GM12878 (cell line): Measurements from ENCODE around the gene ZNF678. TPM values are rescaled to one million over a fixed set of nuclear protein-coding genes. Genes with fewer than 3 reads are reported as not detected.

Source experiments
- ATAC-seq: fragments of 200-7000 bp; cut with Tn5 transposase; 3 replicates; pipeline ENCODE4 v1.9.1; 2020; ENCODE audit warnings: mild to moderate bottlenecking, moderate library complexity
- BruUV-seq: library from RNA; stranded (reverse); fragments of 400-500 nt; replicated peaks from 2 replicates; lab custom pipeline; 2021; lab: Mats Ljungman, UMichigan
- CTCF ChIA-PET: fragments of 300-600 bp; sonication (Branson Sonifier 250); formaldehyde crosslinking; extraction: SDS; loops from one replicate; lab custom pipeline; 2021; ENCODE audit warnings: inconsistent platforms; lab: Yijun Ruan, JAX
- POLR2A ChIA-PET: fragments of 350-600 bp; formaldehyde crosslinking; extraction: SDS; loops from one replicate; lab custom pipeline; 2021; ENCODE audit warnings: inconsistent platforms; lab: Charles Lee
- RAD21 ChIA-PET: fragments of 300-600 bp; sonication (Branson Sonifier 250); formaldehyde crosslinking; loops from one replicate; lab custom pipeline; 2023; ENCODE audit warnings: antibody characterized with exemption; ENCODE audit not compliant: unreplicated experiment; lab: Charles Lee
- SMC1A ChIA-PET: fragments of 300-600 bp; sonication (Branson Sonifier 250); formaldehyde crosslinking; loops from one replicate; lab custom pipeline; 2023; ENCODE audit not compliant: unreplicated experiment, uncharacterized antibody; lab: Charles Lee
- DNase-seq: peaks from one replicate; pipeline ENCODE4 v3.0.0-alpha.2; 2011; ENCODE audit warnings: low read depth, low spot score
- FAIRE-seq: peaks from 3 replicates; lab custom pipeline; 2011; peaks lifted over from hg19 to GRCh38; lab: Jason Lieb, UNC
- H2AFZ ChIP-seq: 2 replicates; pipeline ENCODE4 v1.6.0; 2011; ENCODE audit warnings: low read depth, low read length, control low read depth; ENCODE audit not compliant: control insufficient read depth
- H3K27ac ChIP-seq: 2 replicates; pipeline ENCODE4 v1.5.1; 2011; ENCODE audit warnings: control low read depth; ENCODE audit not compliant: control insufficient read depth, insufficient read depth
- H3K27me3 ChIP-seq, 2 experiments: replicated peaks in 1 of 2; 2 replicates each; pipeline versions ENCODE4 v1.6.0 to v1.6.1; 2011; ENCODE audit warnings: low read length in 1 of 2; ENCODE audit not compliant: control insufficient read depth in 2 of 2, insufficient read depth in 2 of 2
- H3K36me3 ChIP-seq, 2 experiments: 2 replicates each; pipeline ENCODE4 v1.5.1; 2011; ENCODE audit warnings: low read length in 1 of 2; ENCODE audit not compliant: control insufficient read depth in 2 of 2, insufficient read depth in 2 of 2
- H3K4me1 ChIP-seq: 2 replicates; pipeline ENCODE4 v1.6.1; 2011; ENCODE audit warnings: mild to moderate bottlenecking, low read length, moderate library complexity, mixed read lengths; ENCODE audit not compliant: control insufficient read depth, insufficient read depth
- H3K4me2 ChIP-seq: 2 replicates; pipeline ENCODE4 v1.6.0; 2011; ENCODE audit warnings: control low read depth; ENCODE audit not compliant: control insufficient read depth, insufficient read depth
- H3K4me3 ChIP-seq: fragments of 200-600 bp; sonication (generic); 2 replicates; pipeline ENCODE4 v1.5.1; 2016
- H3K79me2 ChIP-seq: 2 replicates; pipeline ENCODE4 v1.6.0; 2011; ENCODE audit warnings: low read length; ENCODE audit not compliant: control insufficient read depth, insufficient read depth
- H3K9ac ChIP-seq: 2 replicates; pipeline ENCODE4 v1.8.0; 2011; ENCODE audit warnings: low read length, control low read depth, mixed read lengths; ENCODE audit not compliant: control insufficient read depth, insufficient read depth
- H3K9me3 ChIP-seq: replicated peaks from 3 replicates; pipeline ENCODE4 v1.5.1; 2011; ENCODE audit warnings: mild to moderate bottlenecking, low read length; ENCODE audit not compliant: control insufficient read depth, insufficient read depth
- H4K20me1 ChIP-seq: 2 replicates; pipeline ENCODE4 v1.6.0; 2011; ENCODE audit not compliant: control insufficient read depth, insufficient read depth
- CEBPZ ChIP-seq: fragments of 150-350 bp; IDR thresholded peaks from 2 replicates; pipeline ENCODE4 v1.6.1; 2016; ENCODE audit warnings: low read depth, low read length
- MTA3 ChIP-seq: IDR thresholded peaks from 2 replicates; pipeline ENCODE4 v1.6.1; 2012; ENCODE audit warnings: low read length, inconsistent platforms, borderline replicate concordance
- NFXL1 ChIP-seq: fragments of 450-650 bp; IDR thresholded peaks from 2 replicates; pipeline ENCODE4 v1.6.1; 2017; ENCODE audit warnings: antibody characterized with exemption, mild to moderate bottlenecking, borderline replicate concordance
- NR2F1 ChIP-seq: fragments of 450-650 bp; conservative IDR thresholded peaks from 2 replicates; pipeline ENCODE4 v1.6.1; 2017; ENCODE audit warnings: mild to moderate bottlenecking
- PRDM15 ChIP-seq: fragments of 450-650 bp; formaldehyde crosslinking; IDR thresholded peaks from 2 replicates; pipeline ENCODE4 v1.4.0; 2020; ENCODE audit warnings: mild to moderate bottlenecking, moderate library complexity
- RCOR1 ChIP-seq: conservative IDR thresholded peaks from 2 replicates; pipeline ENCODE4 v1.6.1; 2012; ENCODE audit warnings: low read depth, low read length, improper control_type of control experiment
- REST ChIP-seq: IDR thresholded peaks from 2 replicates; pipeline ENCODE4 v1.6.1; 2012; ENCODE audit warnings: mild to moderate bottlenecking, low read depth, low read length
- RUNX3 ChIP-seq: IDR thresholded peaks from 2 replicates; pipeline ENCODE4 v1.6.1; 2012; ENCODE audit warnings: low read length, inconsistent platforms
- SMAD1 ChIP-seq: fragments of 450-650 bp; IDR thresholded peaks from 2 replicates; pipeline ENCODE4 v1.6.1; 2018; ENCODE audit warnings: mild to moderate bottlenecking, low read depth; ENCODE audit not compliant: partially characterized antibody
- SMAD5 ChIP-seq: IDR thresholded peaks from 2 replicates; pipeline ENCODE4 v1.6.1; 2016; ENCODE audit warnings: antibody characterized with exemption, low read depth
- TAF1 ChIP-seq: IDR thresholded peaks from 2 replicates; pipeline ENCODE4 v1.6.1; 2011; ENCODE audit warnings: mild to moderate bottlenecking, low read depth, low read length, borderline replicate concordance
- TBL1XR1 ChIP-seq: IDR thresholded peaks from 2 replicates; pipeline ENCODE4 v1.6.1; 2012; ENCODE audit warnings: low read depth, low read length, improper control_type of control experiment
- WGBS: methylation state at CpG from one replicate; pipeline ENCODE4 v1.1.6; 2016; ENCODE audit warnings: low lambda C conversion rate; ENCODE audit not compliant: insufficient replicate concordance, insufficient coverage; ENCODE audit errors: missing lambda C conversion rate; 5-methylcytosine and 5-hydroxymethylcytosine counted together
- in situ Hi-C: fragments of 300-500 bp; cut with MboI; formaldehyde crosslinking; loops from 9 replicates; pipeline ENCODE4 v1.14.3; 2018; ENCODE audit warnings: mixed read lengths
- intact Hi-C: fragments of 100-400 bp; cut with micrococcal nuclease; formaldehyde crosslinking; loops from one replicate; pipeline ENCODE4 v1.14.2; 2022; ENCODE audit not compliant: unreplicated experiment
- polyA plus RNA-seq, 11 experiments: library from polyadenylated mRNA; depleted of rRNA in 4 of 11; unstranded in 6 of 11; stranded (reverse) in 5 of 11; fragments of >200 nt; fragmentation: Nextera tagmentation in 4 of 11; fragmentation: Illumina TruSeq in 1 of 11; extraction: Ambion mirVana in 4 of 11; extraction: Trizol in 1 of 11; gene quantifications; 1 replicate in 1 of 11; 2 replicates in 10 of 11; pipeline versions ENCODE4 v1.2.1 to v1.2.3, GENCODE V29; 2011 to 2016; ENCODE audit warnings: inconsistent platforms in 2 of 11, missing spikeins in 2 of 11, low read depth in 1 of 11
- total RNA-seq, 4 experiments: library from RNA; depleted of rRNA in 3 of 4; stranded (reverse); fragments of >200 nt in 3 of 4; fragmentation: Illumina TruSeq in 1 of 4; extraction: Trizol in 1 of 4; gene quantifications; 2 replicates each; pipeline versions ENCODE4 v1.2.1 to v1.2.3, GENCODE V29; 2013 to 2021

ZNF678 gene
- total and polyA plus RNA-seq, 10 of the 15 experiments (the other 5 are each of a cell fraction or from before 2014, with no cell fraction given) = 1.4 to 10.4 (median 3.5) TPM

GRCh38 chr1:227547310-227548118, 15.8 kb upstream of the ZNF678 start:
- DNase-seq (no peak), ATAC-seq (no peak), FAIRE-seq (no peak)
- Histone ChIP-seq H3K9ac (no peak overlapping the region), H3K4me2 (no peak overlapping the region), H3K27me3 (no peaks in the 10 kb centered on the region), H3K4me1 (peaks cover 3% of the 10 kb centered on the region; the same call in 1 of the 2 replicates), H3K79me2 (no peaks in the 10 kb centered on the region), H3K4me3 (no peak overlapping the region), H2AFZ (no peak overlapping the region), H3K27ac (no peak overlapping the region), H3K9me3 (no peaks in the 10 kb centered on the region; the same call in 2 of the 3 replicates), H4K20me1 (no peaks in the 10 kb centered on the region), H3K36me3 (no peaks in the 10 kb centered on the region)
- ChIA-PET SMC1A (no interaction called here), POLR2A (no interaction called here), RAD21 (no interaction called here), CTCF (no interaction called here)
- in situ Hi-C loops (no loop called here), intact Hi-C loops (loop anchor here (10.0 kb wide), 1 partner anchor 397 kb away; the partner anchor contains the start of gene WNT9A)
- 2% methylated on average over 7 of the region's 8 CpGs for WGBS
- no TSS peak for BruUV-seq
- TF ChIP-seq MTA3 = no peak
- TF ChIP-seq TBL1XR1 = no peak
- no peak for TF ChIP-seq RUNX3
- no peak for TF ChIP-seq NR2F1
- no peak for TF ChIP-seq PRDM15 (CRISPR knock-in tag)
- TF ChIP-seq NFXL1 = no peak
- no peak for TF ChIP-seq TAF1
- no peak for TF ChIP-seq REST
- TF ChIP-seq SMAD1 = no peak
- no peak for TF ChIP-seq RCOR1
- TF ChIP-seq CEBPZ = no peak
- TF ChIP-seq SMAD5 = no peak
